Neural cell (in vitro differentiated cells): ENCODE results near the gene AKR1B1.

ENCODE experiments used
- EP300 ChIP-seq: fragments of 450-650 bp; conservative IDR thresholded peaks from 2 replicates; pipeline ENCODE4 v1.6.1; 2014; ENCODE audit warnings: antibody characterized with exemption, mild to moderate bottlenecking, moderate library complexity; ENCODE audit not compliant: poor library complexity, severe bottlenecking
- POLR2AphosphoS5 ChIP-seq: IDR thresholded peaks from 2 replicates; pipeline ENCODE4 v1.6.1; 2012
- RAD21 ChIP-seq: fragments of 450-650 bp; conservative IDR thresholded peaks from 2 replicates; pipeline ENCODE4 v1.6.1; 2014; ENCODE audit warnings: antibody characterized with exemption, mild to moderate bottlenecking, moderate library complexity
- SMC3 ChIP-seq: fragments of 450-650 bp; conservative IDR thresholded peaks from 2 replicates; pipeline ENCODE4 v1.6.1; 2014; ENCODE audit warnings: antibody characterized with exemption, mild to moderate bottlenecking, moderate library complexity; ENCODE audit not compliant: poor library complexity
- TF ChIP-seq, protein P1 (sequence below): fragments of 450-650 bp; IDR thresholded peaks from 2 replicates; pipeline ENCODE4 v1.5.1; 2014; ENCODE audit warnings: antibody characterized with exemption, mild to moderate bottlenecking, moderate library complexity; ENCODE audit not compliant: poor library complexity, severe bottlenecking
- TF ChIP-seq, protein P2 (sequence below): IDR thresholded peaks from 2 replicates; pipeline ENCODE4 v1.6.1; 2012; ENCODE audit warnings: borderline replicate concordance

GRCh38 chr7:134470864-134471263 is 12.0 kb upstream of the AKR1B1 start:
- TF ChIP-seq, protein P1, sequence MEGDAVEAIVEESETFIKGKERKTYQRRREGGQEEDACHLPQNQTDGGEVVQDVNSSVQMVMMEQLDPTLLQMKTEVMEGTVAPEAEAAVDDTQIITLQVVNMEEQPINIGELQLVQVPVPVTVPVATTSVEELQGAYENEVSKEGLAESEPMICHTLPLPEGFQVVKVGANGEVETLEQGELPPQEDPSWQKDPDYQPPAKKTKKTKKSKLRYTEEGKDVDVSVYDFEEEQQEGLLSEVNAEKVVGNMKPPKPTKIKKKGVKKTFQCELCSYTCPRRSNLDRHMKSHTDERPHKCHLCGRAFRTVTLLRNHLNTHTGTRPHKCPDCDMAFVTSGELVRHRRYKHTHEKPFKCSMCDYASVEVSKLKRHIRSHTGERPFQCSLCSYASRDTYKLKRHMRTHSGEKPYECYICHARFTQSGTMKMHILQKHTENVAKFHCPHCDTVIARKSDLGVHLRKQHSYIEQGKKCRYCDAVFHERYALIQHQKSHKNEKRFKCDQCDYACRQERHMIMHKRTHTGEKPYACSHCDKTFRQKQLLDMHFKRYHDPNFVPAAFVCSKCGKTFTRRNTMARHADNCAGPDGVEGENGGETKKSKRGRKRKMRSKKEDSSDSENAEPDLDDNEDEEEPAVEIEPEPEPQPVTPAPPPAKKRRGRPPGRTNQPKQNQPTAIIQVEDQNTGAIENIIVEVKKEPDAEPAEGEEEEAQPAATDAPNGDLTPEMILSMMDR: no peak
- TF ChIP-seq, protein P2, sequence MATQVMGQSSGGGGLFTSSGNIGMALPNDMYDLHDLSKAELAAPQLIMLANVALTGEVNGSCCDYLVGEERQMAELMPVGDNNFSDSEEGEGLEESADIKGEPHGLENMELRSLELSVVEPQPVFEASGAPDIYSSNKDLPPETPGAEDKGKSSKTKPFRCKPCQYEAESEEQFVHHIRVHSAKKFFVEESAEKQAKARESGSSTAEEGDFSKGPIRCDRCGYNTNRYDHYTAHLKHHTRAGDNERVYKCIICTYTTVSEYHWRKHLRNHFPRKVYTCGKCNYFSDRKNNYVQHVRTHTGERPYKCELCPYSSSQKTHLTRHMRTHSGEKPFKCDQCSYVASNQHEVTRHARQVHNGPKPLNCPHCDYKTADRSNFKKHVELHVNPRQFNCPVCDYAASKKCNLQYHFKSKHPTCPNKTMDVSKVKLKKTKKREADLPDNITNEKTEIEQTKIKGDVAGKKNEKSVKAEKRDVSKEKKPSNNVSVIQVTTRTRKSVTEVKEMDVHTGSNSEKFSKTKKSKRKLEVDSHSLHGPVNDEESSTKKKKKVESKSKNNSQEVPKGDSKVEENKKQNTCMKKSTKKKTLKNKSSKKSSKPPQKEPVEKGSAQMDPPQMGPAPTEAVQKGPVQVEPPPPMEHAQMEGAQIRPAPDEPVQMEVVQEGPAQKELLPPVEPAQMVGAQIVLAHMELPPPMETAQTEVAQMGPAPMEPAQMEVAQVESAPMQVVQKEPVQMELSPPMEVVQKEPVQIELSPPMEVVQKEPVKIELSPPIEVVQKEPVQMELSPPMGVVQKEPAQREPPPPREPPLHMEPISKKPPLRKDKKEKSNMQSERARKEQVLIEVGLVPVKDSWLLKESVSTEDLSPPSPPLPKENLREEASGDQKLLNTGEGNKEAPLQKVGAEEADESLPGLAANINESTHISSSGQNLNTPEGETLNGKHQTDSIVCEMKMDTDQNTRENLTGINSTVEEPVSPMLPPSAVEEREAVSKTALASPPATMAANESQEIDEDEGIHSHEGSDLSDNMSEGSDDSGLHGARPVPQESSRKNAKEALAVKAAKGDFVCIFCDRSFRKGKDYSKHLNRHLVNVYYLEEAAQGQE: no peak
- no peak for TF ChIP-seq EP300
- no peak for TF ChIP-seq POLR2AphosphoS5
- no peak for TF ChIP-seq RAD21
- TF ChIP-seq SMC3: no peak
